Middle frontal gyrus (tissue), 1 donor: ENCODE data around the gene LTA4H.

Source experiments
- DNase-seq: peaks from one replicate; pipeline ENCODE4 v3.0.0-alpha.2; 2015; ENCODE audit warnings: low spot score; ENCODE audit errors: extremely low spot score

Gene LTA4H

GRCh38 chr12:95959107-95959506 lies 76.3 kb downstream of the LTA4H start:
- no peak for DNase-seq

GRCh38 chr12:95956557-95957145 lies 78.7 kb downstream of the LTA4H start:
- DNase-seq: no peak

- DNase-seq: no peak
These were observed 79.7 kb downstream of the LTA4H start for GRCh38 chr12:95955549-95956159.

GRCh38 chr12:95953000-95953399 lies 82.4 kb downstream of the LTA4H start:
- DNase-seq: no peak

GRCh38 chr12:95951515-95951914 lies 83.9 kb downstream of the LTA4H start:
- DNase-seq: no peak
